IgD-negative memory B cell (primary cell): ENCODE data around the gene DAPK2. TPM values are rescaled to one million over a fixed set of nuclear protein-coding genes. Genes with fewer than 3 reads are reported as not detected.

Experiments
- H3K27ac Mint-ChIP-seq, 3 donors: one replicate each; pipeline ENCODE4 v1.8.0; 2020 to 2022; ENCODE audit warnings: mild to moderate bottlenecking in 3 of 3, mixed read lengths in 3 of 3, moderate library complexity in 1 of 3
- H3K27me3 Mint-ChIP-seq: one replicate; pipeline ENCODE4 v1.8.0; 2021; ENCODE audit warnings: mixed read lengths
- H3K36me3 Mint-ChIP-seq: one replicate; pipeline ENCODE4 v1.8.0; 2020; ENCODE audit warnings: mild to moderate bottlenecking, mixed read lengths
- H3K4me1 Mint-ChIP-seq, 3 donors: one replicate each; pipeline ENCODE4 v1.8.0; 2020 to 2022; ENCODE audit warnings: mixed read lengths in 3 of 3, mild to moderate bottlenecking in 1 of 3
- H3K4me3 Mint-ChIP-seq, 4 donors: one replicate each; pipeline ENCODE4 v1.8.0; 2020 to 2022; ENCODE audit warnings: mild to moderate bottlenecking in 4 of 4, mixed read lengths in 4 of 4, moderate library complexity in 3 of 4
- H3K9me3 Mint-ChIP-seq, 3 donors: one replicate each; pipeline ENCODE4 v1.8.0; 2020 to 2021; ENCODE audit warnings: mixed read lengths in 3 of 3, mild to moderate bottlenecking in 1 of 3
- polyA plus RNA-seq: library from polyadenylated mRNA; unstranded; fragments of 300-500 nt; fragmentation: Illumina TruSeq; gene quantifications from one replicate; pipeline ENCODE4 v1.2.3, GENCODE V29; 2021

Gene DAPK2
- polyA plus RNA-seq, 1 donor from 2014 or later, result 7.7 TPM

GRCh38 chr15:64022571-64022970 lies 23.7 kb downstream of the DAPK2 start:
- H3K27me3 Mint-ChIP-seq, result no peaks in the 10 kb centered on the region
- H3K27ac Mint-ChIP-seq, result no peak overlapping the region
- H3K4me1 Mint-ChIP-seq, result peaks cover 8 to 11% (median 9%) of the 10 kb centered on the region in 3 donors
- peaks cover 7% of the 10 kb centered on the region for H3K36me3 Mint-ChIP-seq
- no peak overlapping the region for H3K4me3 Mint-ChIP-seq
- peaks cover 0 to 6% (median 2%) of the 10 kb centered on the region in 3 donors for H3K9me3 Mint-ChIP-seq

GRCh38 chr15:64019764-64020163 lies 26.5 kb downstream of the DAPK2 start:
- H3K4me3 Mint-ChIP-seq, result peak overlapping the region in 1 of 4 donors; percentile 44
- no peaks in the 10 kb centered on the region for H3K27me3 Mint-ChIP-seq
- peaks cover 0 to 6% (median 2%) of the 10 kb centered on the region in 3 donors for H3K9me3 Mint-ChIP-seq
- no peak overlapping the region for H3K27ac Mint-ChIP-seq
- peaks cover 4 to 11% (median 6%) of the 10 kb centered on the region in 3 donors for H3K4me1 Mint-ChIP-seq
- H3K36me3 Mint-ChIP-seq, result peaks cover 10% of the 10 kb centered on the region

- Mint-ChIP-seq H3K4me3 (no peak overlapping the region), H3K4me1 (peaks cover 6 to 13% (median 9%) of the 10 kb centered on the region in 3 donors), H3K27ac (peak overlapping the region in 1 of 3 donors; percentile 62), H3K9me3 (peaks cover 0 to 6% (median 2%) of the 10 kb centered on the region in 3 donors), H3K27me3 (no peaks in the 10 kb centered on the region), H3K36me3 (peaks cover 11% of the 10 kb centered on the region)
Observed at GRCh38 chr15:64017591-64018163, 28.6 kb downstream of the DAPK2 start.

- H3K27me3 Mint-ChIP-seq, result no peaks in the 10 kb centered on the region
- H3K27ac Mint-ChIP-seq, result no peak overlapping the region
- no peak overlapping the region for H3K4me3 Mint-ChIP-seq
- peaks cover 11% of the 10 kb centered on the region for H3K36me3 Mint-ChIP-seq
- peaks cover 0 to 6% (median 2%) of the 10 kb centered on the region in 3 donors for H3K9me3 Mint-ChIP-seq
- H3K4me1 Mint-ChIP-seq, result peaks cover 6 to 10% (median 9%) of the 10 kb centered on the region in 3 donors
Observed at GRCh38 chr15:64017082-64017588, 29.1 kb downstream of the DAPK2 start.

- Mint-ChIP-seq H3K27me3 (no peaks in the 10 kb centered on the region), H3K36me3 (peaks cover 11% of the 10 kb centered on the region), H3K27ac (peak overlapping the region in 1 of 3 donors; percentile 86), H3K4me3 (no peak overlapping the region), H3K9me3 (peaks cover 0 to 6% (median 2%) of the 10 kb centered on the region in 3 donors), H3K4me1 (peaks cover 6 to 15% (median 13%) of the 10 kb centered on the region in 3 donors)
Observed at GRCh38 chr15:64016257-64016656, 30.0 kb downstream of the DAPK2 start.

- Mint-ChIP-seq H3K9me3 (no peaks in the 10 kb centered on the region), H3K4me3 (no peak overlapping the region), H3K27me3 (no peaks in the 10 kb centered on the region), H3K27ac (peak overlapping the region in 1 of 3 donors; percentile 18), H3K36me3 (peaks cover 5% of the 10 kb centered on the region), H3K4me1 (peaks cover 14 to 27% (median 26%) of the 10 kb centered on the region in 3 donors)
Observed at GRCh38 chr15:64014995-64015394, 31.3 kb downstream of the DAPK2 start.

GRCh38 chr15:64013179-64014062 lies 32.9 kb downstream of the DAPK2 start:
- H3K4me3 Mint-ChIP-seq, result no peak overlapping the region
- peak overlapping the region in 1 of 3 donors; percentile 76 for H3K27ac Mint-ChIP-seq
- no peaks in the 10 kb centered on the region for H3K9me3 Mint-ChIP-seq
- peaks cover 19 to 42% (median 36%) of the 10 kb centered on the region in 3 donors for H3K4me1 Mint-ChIP-seq
- H3K27me3 Mint-ChIP-seq, result no peaks in the 10 kb centered on the region
- H3K36me3 Mint-ChIP-seq, result peaks cover 5% of the 10 kb centered on the region

- Mint-ChIP-seq H3K4me1 (peaks cover 19 to 46% (median 42%) of the 10 kb centered on the region in 3 donors), H3K27ac (peak overlapping the region in 2 of 3 donors; percentile 54 to 83), H3K4me3 (peak overlapping the region in 1 of 4 donors; percentile 27), H3K27me3 (peaks cover 3% of the 10 kb centered on the region), H3K9me3 (no peaks in the 10 kb centered on the region), H3K36me3 (peaks cover 5% of the 10 kb centered on the region)
Observed at GRCh38 chr15:64011736-64012135, 34.5 kb downstream of the DAPK2 start.

- H3K9me3 Mint-ChIP-seq, result no peaks in the 10 kb centered on the region
- H3K27ac Mint-ChIP-seq, result peak overlapping the region; percentile 95 to 99 (median 99)
- peak overlapping the region; percentile 64 to 95 (median 86) for H3K4me3 Mint-ChIP-seq
- H3K4me1 Mint-ChIP-seq, result peaks cover 19 to 47% (median 43%) of the 10 kb centered on the region in 3 donors
- peaks cover 5% of the 10 kb centered on the region for H3K36me3 Mint-ChIP-seq
- peaks cover 3% of the 10 kb centered on the region for H3K27me3 Mint-ChIP-seq
Observed at GRCh38 chr15:64010719-64011118, 35.6 kb downstream of the DAPK2 start.

- Mint-ChIP-seq H3K27me3 (peaks cover 3% of the 10 kb centered on the region), H3K27ac (peak overlapping the region; percentile 95 to 99 (median 99)), H3K9me3 (no peaks in the 10 kb centered on the region), H3K4me3 (peak overlapping the region in 3 of 4 donors; percentile 64 to 95 (median 91)), H3K4me1 (peaks cover 19 to 43% (median 42%) of the 10 kb centered on the region in 3 donors), H3K36me3 (peaks cover 1% of the 10 kb centered on the region)
Observed at GRCh38 chr15:64009798-64010261, 36.5 kb downstream of the DAPK2 start.

GRCh38 chr15:64009241-64009640 lies 37.0 kb downstream of the DAPK2 start:
- H3K9me3 Mint-ChIP-seq, result no peaks in the 10 kb centered on the region
- H3K4me1 Mint-ChIP-seq, result peaks cover 20 to 43% (median 41%) of the 10 kb centered on the region in 3 donors
- peaks cover 2% of the 10 kb centered on the region for H3K36me3 Mint-ChIP-seq
- peaks cover 3% of the 10 kb centered on the region for H3K27me3 Mint-ChIP-seq
- H3K27ac Mint-ChIP-seq, result peak overlapping the region; percentile 95 to 99 (median 99)
- H3K4me3 Mint-ChIP-seq, result peak overlapping the region in 3 of 4 donors; percentile 64 to 95 (median 91)

GRCh38 chr15:64008177-64008576 lies 38.1 kb downstream of the DAPK2 start:
- H3K27ac Mint-ChIP-seq, result peak overlapping the region; percentile 42 to 99 (median 95)
- peaks cover 4% of the 10 kb centered on the region for H3K36me3 Mint-ChIP-seq
- H3K4me3 Mint-ChIP-seq, result peak overlapping the region in 1 of 4 donors; percentile 41
- H3K27me3 Mint-ChIP-seq, result peaks cover 3% of the 10 kb centered on the region
- H3K9me3 Mint-ChIP-seq, result no peaks in the 10 kb centered on the region
- peaks cover 24 to 42% (median 38%) of the 10 kb centered on the region in 3 donors for H3K4me1 Mint-ChIP-seq

GRCh38 chr15:64006642-64007041 lies 39.6 kb downstream of the DAPK2 start:
- H3K36me3 Mint-ChIP-seq, result peaks cover 4% of the 10 kb centered on the region
- peaks cover 32 to 37% (median 35%) of the 10 kb centered on the region in 3 donors for H3K4me1 Mint-ChIP-seq
- peaks cover 3% of the 10 kb centered on the region for H3K27me3 Mint-ChIP-seq
- H3K4me3 Mint-ChIP-seq, result no peak overlapping the region
- H3K27ac Mint-ChIP-seq, result peak overlapping the region in 2 of 3 donors; percentile 24 to 27
- H3K9me3 Mint-ChIP-seq, result no peaks in the 10 kb centered on the region

GRCh38 chr15:64004587-64004986 lies 41.7 kb downstream of the DAPK2 start:
- H3K4me1 Mint-ChIP-seq, result peaks cover 24 to 33% (median 27%) of the 10 kb centered on the region in 3 donors
- H3K4me3 Mint-ChIP-seq, result peak overlapping the region in 1 of 4 donors; percentile 30
- peaks cover 8% of the 10 kb centered on the region for H3K36me3 Mint-ChIP-seq
- H3K27ac Mint-ChIP-seq, result no peak overlapping the region
- H3K27me3 Mint-ChIP-seq, result peaks cover 3% of the 10 kb centered on the region
- no peaks in the 10 kb centered on the region for H3K9me3 Mint-ChIP-seq

GRCh38 chr15:64004056-64004455 lies 42.2 kb downstream of the DAPK2 start:
- no peak overlapping the region for H3K27ac Mint-ChIP-seq
- peaks cover 3% of the 10 kb centered on the region for H3K27me3 Mint-ChIP-seq
- peaks cover 24 to 33% (median 25%) of the 10 kb centered on the region in 3 donors for H3K4me1 Mint-ChIP-seq
- H3K4me3 Mint-ChIP-seq, result peak overlapping the region in 1 of 4 donors; percentile 30
- H3K36me3 Mint-ChIP-seq, result peaks cover 8% of the 10 kb centered on the region
- no peaks in the 10 kb centered on the region for H3K9me3 Mint-ChIP-seq
